Left forelimb (tissue), 1 donor: ENCODE measurements around the gene PHKB.
"Not testable (repeated sequence)": the region's sequence is repeated elsewhere in the genome, so short reads cannot be mapped to it uniquely, and the experiment has no call there.

Experiments
- DNase-seq: peaks from one replicate; pipeline ENCODE4 v3.0.0-alpha.2; 2018; ENCODE audit warnings: low spot score

PHKB gene

DNA sequence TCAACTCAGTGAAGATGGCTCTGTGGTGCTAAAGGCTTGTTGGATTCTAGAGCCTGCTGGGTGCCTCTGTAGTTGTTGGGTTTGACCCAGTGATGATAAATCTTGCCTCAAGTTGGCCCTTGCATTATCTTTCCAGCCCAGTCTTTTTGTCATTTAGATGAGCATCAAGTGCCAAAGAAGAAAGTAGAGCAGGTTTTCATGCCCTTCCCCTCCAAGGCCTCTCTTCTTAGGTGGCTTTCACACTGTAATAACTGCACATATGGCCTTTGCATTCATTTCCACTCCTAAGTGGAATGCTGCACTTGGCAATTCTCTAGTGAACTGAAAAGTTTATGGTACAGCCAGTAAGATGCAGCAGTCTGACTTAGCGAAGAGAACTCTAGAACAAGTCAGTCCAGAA lies 165.1 kb downstream of the PHKB start:
- DNase-seq, result no peak

DNA sequence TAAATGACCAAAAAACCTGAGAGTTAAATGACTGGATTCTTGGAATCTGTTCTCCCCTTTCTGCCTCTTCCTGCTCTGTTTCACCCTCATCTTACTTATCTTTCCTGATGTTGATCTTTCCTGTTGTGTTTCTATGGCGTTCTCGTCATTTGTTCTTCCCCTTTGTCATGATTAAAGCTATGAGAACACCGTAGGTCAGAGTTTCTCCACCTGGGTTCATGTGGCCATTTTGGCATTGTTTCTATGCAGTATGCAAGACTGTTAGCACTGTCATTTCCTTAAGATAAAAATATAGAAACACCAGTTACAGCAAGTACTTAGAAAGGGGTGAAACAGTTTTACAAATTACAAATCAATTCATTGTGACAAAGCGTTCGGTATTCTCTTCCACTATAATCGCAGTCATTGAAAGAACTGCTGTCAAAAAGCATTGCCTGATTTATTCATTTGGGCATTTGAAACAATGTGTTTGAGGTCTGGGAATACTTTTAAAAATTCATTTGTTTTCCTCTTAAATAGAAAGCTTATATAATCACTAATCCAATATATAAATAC lies 166.0 kb downstream of the PHKB start:
- DNase-seq, result no peak

DNA sequence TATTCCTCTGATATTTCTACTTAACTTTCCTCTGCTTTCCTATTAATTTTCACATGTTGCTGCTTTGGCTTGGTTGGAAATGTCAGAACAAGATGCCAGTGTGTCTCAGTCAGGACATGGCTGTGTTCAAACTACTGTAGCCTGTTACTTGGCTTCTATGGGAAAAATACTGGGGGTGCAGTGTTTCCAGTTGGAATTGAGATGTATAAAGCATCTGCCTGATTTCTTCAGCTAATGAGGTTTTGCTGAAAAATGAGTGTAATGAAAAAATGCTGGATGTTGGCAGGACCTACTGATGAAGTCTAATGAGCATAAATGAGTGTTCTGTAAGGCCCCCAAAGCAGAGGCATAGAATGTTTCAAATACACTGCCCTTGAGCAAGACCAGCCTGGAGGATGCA lies 166.6 kb downstream of the PHKB start:
- no peak for DNase-seq

DNA sequence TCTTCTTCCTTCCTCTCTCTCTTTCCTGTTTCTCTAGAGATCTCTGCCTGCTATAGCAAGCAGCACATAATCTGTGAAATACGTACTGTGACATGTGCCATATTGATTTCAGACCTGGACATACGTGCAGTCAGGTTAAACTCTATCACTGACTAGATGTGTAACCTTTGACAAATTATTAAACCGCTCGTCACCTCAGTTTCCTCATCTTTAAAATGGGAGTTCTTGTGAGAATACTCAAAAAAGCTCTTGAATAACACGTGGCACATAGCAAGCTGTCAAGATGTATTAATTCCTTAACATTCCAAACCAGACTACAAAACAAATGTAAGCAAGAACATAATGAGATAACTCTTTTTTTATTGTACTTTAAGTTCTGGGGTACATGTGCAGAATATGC lies 170.0 kb downstream of the PHKB start:
- no peak for DNase-seq

DNA sequence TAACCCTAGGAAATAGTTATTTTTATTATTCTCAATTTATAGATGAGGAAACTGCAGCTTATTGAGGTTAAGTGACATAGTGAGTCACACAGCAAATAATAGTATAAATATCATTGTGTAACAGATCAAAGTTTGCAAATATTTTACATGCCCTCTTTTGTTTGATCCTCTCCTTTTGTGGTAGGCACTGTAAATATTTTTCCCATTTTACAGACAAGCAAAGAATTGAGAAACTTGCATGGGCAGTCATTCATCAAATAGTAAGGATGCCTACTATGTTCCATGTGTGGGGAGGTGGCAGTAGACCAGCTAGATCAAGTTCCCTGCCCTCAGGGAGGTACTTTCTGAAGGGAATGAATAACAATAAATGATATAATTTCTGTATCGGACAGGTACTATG lies 173.0 kb downstream of the PHKB start:
- DNase-seq, result no peak

DNA sequence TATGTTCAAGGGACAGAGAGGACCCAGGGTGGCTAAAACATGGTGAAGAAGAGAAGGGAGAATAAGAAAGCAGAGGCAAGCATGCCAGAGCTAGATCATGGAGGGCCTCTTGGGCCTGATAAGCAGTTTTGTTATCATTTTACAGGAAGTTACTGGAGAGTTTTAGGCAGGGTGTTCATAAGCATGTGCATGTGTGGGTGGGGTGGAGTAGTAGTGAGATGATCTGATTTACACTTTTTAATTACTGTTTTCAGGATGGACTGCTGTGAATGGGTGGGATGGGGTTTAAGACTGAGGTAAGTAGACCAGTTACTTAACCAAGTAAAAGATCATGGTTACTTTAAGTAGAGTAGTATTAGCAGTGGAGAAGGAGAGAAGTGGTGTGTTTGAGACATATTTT lies 173.6 kb downstream of the PHKB start:
- no peak for DNase-seq

DNA sequence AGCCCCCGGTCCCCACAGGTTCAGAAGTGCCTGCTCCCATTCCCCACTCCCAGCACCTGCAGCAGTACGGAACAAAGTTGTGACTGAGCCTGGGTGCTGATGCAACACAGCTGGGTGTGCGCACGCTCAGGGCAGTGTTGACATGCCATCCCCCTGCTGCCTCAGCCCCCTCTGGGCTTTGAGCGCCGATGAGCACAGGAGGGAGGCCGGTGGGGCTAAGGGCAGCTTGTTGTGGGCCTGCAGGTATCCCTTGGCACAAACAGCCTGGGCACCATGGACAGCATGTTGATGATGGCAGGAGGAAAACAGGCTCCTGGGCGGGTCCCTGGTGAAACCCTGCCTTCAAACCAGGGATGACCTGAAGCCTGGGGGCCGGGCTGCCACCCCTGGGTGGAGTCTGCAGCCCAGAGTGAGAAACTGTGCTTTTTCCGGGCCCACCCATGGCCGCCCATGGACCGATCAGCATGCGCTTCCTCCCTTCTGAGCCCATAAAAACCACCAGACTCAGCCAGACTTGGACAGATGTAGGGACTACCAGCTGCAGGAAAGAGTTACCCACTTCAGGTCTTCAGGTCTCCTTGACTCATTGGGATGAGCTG lies 175.5 kb downstream of the PHKB start:
- DNase-seq, result no peak

DNA sequence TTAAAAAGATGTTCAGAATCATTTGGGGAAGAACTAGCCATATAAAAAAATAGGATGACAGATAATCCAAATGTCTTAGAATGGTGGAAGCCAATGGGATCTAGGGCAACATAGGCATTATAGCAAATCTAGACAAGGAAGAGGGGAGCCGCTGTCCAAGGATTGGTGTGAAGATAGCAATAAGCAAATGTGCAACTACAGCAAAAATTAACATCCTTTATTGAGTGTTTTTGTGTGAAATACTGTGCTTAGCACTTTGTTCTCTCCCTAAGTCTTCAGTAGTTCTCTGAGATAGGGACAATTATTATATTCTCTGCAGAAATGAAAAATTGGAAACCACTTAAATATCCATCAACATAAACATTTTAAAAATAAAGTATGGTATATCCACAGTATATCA lies 177.0 kb downstream of the PHKB start:
- no peak for DNase-seq

DNA sequence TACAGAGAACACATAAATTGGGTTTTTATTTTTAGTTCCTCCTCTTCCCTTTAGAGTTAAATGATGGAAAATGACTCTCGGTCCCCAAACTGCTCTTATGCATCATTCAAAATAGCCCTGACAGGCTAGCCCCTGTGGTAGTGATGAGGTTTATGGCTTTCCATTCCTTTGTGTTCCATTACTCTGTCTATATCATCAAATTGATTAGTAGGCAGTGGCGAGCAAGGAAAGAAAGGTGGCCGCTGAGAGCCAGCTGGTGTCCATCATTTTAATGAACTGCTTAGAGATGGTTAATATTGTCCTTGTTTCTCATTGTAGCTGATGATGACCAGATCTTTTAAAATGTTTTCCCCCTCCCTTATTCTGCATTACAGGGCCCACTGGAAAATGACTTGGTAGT lies 179.5 kb downstream of the PHKB start:
- no peak for DNase-seq

DNA sequence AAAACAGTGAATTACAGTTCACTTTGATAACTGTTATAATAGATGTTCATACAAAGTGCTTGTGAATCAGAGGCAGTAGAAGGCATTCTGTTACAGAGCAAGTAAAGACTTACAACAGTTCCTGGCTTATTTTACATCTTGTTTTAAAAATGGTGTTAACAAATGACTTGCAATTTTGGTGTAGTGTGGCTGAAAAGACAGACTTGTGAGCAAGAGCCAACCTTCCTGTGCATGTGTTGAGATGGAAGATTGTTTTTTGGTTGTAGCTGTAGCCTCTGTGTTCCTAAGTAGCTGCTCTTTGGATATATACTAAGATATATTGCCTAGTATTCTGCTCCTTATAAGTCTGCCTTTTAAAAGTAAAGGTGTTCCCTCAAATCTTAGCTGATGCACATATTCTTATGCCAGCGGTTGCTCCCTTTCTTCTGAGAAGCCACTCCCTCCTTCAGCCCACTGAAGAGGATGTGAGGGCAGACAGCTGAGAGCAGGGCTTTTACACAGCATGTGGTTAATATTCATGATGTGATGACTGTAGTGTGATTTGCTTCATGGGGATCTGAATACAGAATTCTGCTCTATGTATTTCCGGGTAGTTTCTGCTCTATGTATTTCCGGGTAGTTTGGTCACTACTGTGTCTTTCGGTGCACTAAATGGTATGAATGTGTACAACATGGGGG lies 182.3 kb downstream of the PHKB start:
- DNase-seq, result no peak

DNA sequence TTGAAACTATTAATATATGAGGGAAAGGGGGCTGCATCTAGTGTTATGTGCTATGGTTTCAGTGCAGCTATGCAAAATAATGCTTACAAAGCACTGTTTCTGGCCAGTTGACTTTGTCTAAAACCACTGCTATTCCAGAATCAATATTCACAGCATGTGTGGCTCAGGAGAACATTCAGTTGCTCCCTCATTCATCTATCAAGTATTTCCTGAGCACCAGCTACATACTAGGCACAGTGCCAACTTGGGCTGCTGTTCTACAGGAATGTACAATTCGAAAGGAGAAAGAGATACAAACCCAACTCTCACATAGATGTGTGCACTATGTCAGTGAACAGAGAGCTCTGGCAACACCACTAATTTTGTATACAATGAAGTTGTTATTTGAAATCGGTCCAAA lies 183.0 kb downstream of the PHKB start:
- no peak for DNase-seq

DNA sequence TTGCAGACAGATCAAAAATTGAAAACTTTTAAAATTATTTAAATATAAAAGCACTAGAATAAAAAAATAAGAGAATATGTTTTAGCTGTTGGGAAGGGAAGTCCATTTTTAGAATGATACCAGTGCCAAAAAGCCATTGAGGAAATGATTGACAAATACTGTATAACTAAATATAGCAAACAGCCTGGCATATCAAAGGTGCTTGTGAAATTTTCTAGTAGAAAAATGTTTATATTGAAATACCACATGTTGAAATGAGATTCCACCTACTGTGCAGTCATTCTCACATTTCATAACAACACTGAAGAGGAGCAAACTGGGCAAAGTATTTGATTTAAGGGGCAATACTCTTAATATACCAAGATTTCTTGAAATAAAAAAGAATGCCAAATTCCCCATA lies 183.5 kb downstream of the PHKB start:
- DNase-seq, result no peak

DNA sequence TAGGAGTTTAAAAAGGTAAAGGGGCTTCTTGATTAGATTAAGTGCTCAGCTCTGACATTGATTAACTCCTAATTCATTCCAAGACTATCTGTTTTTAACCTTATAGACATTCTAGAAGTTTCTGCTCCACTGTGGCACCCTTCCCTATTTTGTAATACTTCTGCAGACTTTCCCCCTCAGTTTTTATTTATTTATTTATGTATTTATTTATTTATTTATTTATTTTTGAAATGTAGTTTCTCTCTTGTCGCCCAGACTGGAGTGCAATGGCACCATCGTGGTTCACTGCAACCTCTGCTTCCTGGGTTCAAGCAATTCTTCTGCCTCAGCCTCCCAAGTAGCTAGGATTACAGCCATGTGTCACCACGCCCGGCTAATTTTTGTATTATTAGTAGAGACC lies 185.8 kb downstream of the PHKB start:
- no peak for DNase-seq

DNA sequence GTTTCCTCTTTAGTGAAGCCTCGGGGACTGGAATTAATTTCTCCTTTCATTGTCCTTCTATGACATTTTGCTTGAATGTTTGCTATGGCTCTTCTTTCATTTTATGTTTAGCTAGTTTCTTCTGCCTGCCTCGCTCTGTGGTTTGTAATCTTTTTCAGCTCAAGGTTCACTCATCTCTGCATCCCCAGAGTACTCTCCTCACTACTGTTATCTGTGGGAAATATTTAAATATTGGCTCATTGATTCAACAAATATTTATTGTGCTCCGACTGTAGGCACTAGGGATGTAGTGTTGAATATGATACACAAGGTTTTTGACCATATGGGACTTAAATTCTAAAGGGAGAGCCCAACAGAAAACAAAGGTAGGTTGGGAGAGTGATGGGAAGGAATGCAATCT lies 195.9 kb downstream of the PHKB start:
- DNase-seq, result no peak

DNA sequence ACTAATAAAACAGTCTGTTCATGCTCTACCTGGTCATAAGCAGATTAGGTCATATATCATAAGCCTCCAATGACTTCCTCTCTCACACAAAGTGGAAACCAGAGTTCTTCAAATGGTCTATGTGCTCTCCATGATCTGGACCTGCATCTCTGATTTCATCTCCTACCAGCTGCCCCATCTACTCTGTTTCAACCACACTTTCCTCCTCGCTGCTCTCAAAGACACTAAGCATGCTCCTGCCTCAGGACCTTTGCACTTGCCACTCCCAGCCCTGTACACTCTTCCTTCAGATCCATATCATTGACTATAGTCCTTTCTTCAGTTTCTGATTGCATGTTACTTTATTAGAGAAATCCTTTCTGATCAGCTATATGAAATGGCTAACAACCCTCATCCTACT lies 196.8 kb downstream of the PHKB start:
- no peak for DNase-seq

DNA sequence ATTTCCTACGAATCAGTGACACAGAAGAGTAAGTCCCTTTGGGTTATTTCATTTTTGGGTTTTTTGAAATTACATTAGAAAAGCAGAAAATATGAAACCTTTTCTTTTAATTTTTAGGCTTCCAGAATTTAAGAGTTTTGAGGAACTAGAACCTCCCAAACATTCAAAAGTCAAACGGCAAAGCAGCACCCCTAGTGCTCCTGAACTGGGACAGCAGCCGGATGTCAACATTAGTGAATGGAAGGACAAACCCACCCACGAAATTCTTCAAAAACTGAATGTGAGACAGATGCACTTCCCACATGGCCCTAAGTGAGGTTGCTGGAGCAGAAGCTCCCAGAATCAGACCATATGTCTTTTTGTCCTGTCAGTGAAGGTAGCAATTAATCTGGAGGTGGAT lies 199.4 kb downstream of the PHKB start:
- DNase-seq, result no peak

DNA sequence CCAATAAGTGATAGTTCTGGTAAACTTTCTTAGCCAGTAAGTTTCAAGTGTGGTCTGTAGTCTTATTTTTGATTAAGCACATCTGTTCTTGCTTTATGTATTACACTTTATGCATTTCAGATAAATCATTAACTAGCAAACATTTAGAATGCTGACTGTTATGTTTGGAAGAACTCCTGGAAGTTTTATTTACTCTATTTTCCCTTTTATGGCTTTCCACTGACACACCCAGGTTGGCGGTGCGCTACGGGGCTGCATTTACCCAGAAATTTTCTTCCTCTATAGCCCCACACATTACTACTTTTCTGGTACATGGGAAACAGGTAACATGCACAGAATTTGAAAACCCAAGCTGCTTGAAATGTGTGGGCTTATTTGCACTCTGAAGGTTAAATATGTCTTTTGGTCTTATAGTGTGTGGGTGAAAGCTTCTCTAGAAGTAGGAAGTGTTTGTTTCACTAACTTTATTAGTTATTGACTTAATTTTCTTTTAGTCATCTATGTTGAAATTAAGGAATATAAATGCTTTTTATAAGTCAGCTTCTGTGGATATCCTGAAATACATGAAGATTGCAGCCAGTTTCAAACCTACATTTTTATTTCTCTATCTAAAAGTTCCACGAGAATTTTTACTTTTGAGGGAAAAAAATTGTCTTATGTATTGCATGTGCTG lies 203.7 kb downstream of the PHKB start:
- no peak for DNase-seq

DNA sequence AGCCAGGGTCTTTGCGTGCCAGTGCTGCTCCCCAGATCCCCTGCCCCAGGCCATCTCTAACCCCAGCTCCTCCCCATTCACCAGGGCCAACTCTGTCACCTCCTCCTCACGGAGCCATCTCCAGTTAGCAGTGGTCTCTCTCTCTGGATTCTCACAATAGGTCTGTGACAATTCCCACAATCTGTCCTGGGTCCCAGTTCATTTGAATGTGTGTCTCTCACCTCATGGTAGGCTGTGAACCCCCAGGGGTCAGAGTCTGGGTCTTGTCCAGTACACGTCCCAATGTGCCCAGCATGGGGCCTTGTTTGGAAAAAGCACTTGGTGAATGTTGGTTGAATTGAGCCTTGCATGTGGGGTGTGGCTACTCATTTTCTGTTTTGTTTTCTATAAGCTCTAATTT lies 205.3 kb downstream of the PHKB start:
- DNase-seq, result no peak

DNA sequence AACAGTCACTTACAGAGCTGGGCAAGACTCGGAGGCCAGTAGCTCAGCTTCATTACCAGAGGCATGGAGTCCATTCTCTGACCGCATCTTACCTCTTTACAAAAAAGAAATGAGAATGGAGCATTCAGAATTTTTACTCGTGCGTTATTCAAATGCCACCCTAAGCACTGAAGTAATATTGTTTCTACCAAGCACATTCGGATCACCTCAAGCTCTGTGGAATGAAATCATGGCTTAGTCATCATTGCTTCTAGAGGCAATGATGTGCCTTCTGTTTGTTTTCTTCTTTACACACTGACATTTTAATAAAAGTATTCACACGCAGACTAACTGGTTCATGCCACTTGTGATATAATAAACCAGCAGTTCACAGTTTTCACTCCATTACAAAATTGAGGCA lies 206.8 kb downstream of the PHKB start:
- DNase-seq, result no peak

DNA sequence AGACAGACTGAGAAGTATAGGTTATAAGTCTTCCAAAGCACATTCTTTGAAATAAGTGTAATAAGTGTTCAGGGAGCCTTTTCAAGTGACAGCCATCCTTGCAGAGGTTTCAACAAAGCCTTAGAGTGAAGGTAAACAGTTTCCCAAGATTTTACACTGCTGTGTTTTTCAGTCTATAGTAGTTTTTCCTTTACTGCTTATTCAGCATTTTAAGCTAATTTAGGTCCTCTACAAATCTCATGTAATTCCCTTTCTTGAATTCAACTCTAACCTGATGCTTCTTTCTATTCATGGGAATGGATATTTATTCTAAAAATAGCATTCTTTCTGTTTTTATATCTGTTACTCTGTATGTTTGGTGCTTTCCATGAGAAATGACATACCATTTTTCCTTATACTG lies 211.3 kb downstream of the PHKB start:
- DNase-seq, result no peak

DNA sequence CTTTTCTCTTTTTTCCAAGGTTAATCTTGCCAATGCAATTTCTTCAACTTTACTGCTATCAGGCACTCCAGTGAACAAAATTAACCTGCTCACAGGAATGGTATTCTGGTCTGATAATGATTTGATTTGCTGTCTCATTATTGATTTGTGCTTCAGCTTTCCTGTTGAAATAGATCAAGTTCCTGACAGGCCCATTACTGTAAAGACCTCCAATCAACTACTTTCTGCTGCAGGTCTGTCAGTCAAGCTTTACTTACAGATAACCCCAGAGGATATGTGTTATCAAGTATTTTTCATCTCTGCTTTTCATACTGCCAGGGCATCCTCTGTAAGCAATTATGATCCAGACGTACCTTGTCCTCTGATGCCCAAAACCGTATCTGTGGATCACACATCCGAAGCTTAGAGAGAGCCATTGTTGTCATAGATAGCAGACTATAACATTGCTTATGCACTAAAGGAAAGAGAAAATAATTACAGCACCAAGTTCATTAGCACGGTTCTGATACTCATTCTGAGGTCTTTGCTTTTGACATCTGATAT lies 215.6 kb downstream of the PHKB start:
- DNase-seq, result no peak

DNA sequence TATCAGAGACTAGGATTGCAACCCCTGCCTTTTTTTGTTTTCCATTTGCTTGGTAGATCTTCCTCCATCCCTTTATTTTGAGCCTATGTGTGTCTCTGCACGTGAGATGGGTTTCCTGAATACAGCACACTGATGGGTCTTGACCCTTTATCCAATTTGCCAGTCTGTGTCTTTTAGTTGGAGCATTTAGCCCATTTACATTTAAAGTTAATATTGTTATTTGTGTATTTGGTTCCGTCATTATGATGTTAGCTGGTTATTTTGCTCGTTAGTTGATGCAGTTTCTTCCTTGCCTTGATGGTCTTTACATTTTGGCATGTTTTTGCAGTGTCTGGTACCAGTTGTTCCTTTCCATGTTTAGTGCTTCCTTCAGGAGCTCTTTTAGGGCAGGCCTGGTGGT lies 220.4 kb downstream of the PHKB start:
- not testable (repeated sequence) for DNase-seq

DNA sequence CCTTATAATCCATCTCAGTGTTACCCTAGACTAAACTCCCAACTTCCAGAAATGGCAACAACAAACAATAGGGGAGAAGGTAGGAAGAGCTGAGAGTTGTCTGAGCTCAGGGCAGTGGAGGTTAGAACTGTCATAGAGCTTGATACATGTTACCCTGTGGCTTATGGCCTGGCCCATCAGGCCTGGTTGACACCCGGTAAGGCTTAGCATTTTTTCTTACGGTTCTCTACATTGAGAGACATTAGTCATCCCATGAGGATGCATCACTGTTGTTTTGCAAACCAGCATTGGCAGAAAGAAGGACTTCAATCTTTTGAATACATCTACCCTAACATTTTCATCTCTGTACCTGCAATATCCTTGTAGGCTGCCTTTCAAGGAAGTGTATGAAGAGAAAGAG lies 226.6 kb downstream of the PHKB start:
- no peak for DNase-seq
